AG20443 (cell line): ENCODE measurements around the gene BBIP1.

Experiments
- DNase-seq: peaks from one replicate; pipeline ENCODE4 v3.0.0; 2012; ENCODE audit warnings: low spot score, mixed read lengths

Gene BBIP1

GRCh38 chr10:110918643-110919348 is at the start of gene BBIP1:
Gene BBIP1, minus strand, starts transcription at chr10:110919180. Its CDS starts 1,023 bp downstream, at chr10:110918157.
- DNase-seq, result no peak

- no peak for DNase-seq
Observed at GRCh38 chr10:110967645-110968044, 48.7 kb upstream of the BBIP1 start.

GRCh38 chr10:110967009-110967630 is 48.1 kb upstream of the BBIP1 start:
- DNase-seq, result no peak

- DNase-seq, result no peak
Observed at GRCh38 chr10:110966146-110966545, 47.2 kb upstream of the BBIP1 start.

GRCh38 chr10:110965216-110965615 is 46.2 kb upstream of the BBIP1 start:
- DNase-seq, result no peak

GRCh38 chr10:110964681-110965080 is 45.7 kb upstream of the BBIP1 start:
- DNase-seq, result no peak

GRCh38 chr10:110963162-110963561 is 44.2 kb upstream of the BBIP1 start:
- DNase-seq, result no peak

GRCh38 chr10:110962443-110962842 is 43.5 kb upstream of the BBIP1 start:
- no peak for DNase-seq

GRCh38 chr10:110960333-110960712 is 41.3 kb upstream of the BBIP1 start:
- DNase-seq, result no peak

GRCh38 chr10:110959379-110960332 is 40.7 kb upstream of the BBIP1 start:
- DNase-seq, result peak; percentile 17

GRCh38 chr10:110957606-110958005 is 38.6 kb upstream of the BBIP1 start:
- DNase-seq, result no peak

GRCh38 chr10:110951381-110951780 is 32.4 kb upstream of the BBIP1 start:
- no peak for DNase-seq

- no peak for DNase-seq
Observed at GRCh38 chr10:110947061-110947595, 28.1 kb upstream of the BBIP1 start.

- no peak for DNase-seq
Observed at GRCh38 chr10:110946496-110946895, 27.5 kb upstream of the BBIP1 start.

- no peak for DNase-seq
Observed at GRCh38 chr10:110944792-110945396, 25.9 kb upstream of the BBIP1 start.

- no peak for DNase-seq
Observed at GRCh38 chr10:110939419-110939818, 20.4 kb upstream of the BBIP1 start.

GRCh38 chr10:110936757-110937156 is 17.8 kb upstream of the BBIP1 start:
- DNase-seq, result no peak

GRCh38 chr10:110932505-110933180 is 13.7 kb upstream of the BBIP1 start:
- no peak for DNase-seq

- DNase-seq, result no peak
Observed at GRCh38 chr10:110931769-110932381, 12.9 kb upstream of the BBIP1 start.

GRCh38 chr10:110927461-110927860 is 8.5 kb upstream of the BBIP1 start:
- no peak for DNase-seq
